HepG2 (cell line): ENCODE data around the gene RFX2. TPM values are rescaled to one million over a fixed set of nuclear protein-coding genes. Genes with fewer than 3 reads are reported as not detected.

Experiments used
- AKAP8 ChIP-seq: sonication (generic); formaldehyde crosslinking; IDR thresholded peaks from 2 replicates; pipeline ENCODE4 v1.5.1; 2020; ENCODE audit warnings: mild to moderate bottlenecking, missing genetic modification reagents
- FOXA3 ChIP-seq: IDR thresholded peaks from 2 replicates; pipeline ENCODE4 v1.6.1; 2016; ENCODE audit warnings: missing genetic modification reagents, missing compliant biosample characterization
- HDAC6 ChIP-seq: fragments of 200-600 bp; sonication (generic); IDR thresholded peaks from 2 replicates; pipeline ENCODE4 v1.7.0; 2017; ENCODE audit warnings: mild to moderate bottlenecking, antibody characterized with exemption, low read length, low read depth
- HOMEZ ChIP-seq: IDR thresholded peaks from 2 replicates; pipeline ENCODE4 v1.6.1; 2016; ENCODE audit warnings: low read depth
- JUN ChIP-seq: sonication (generic); formaldehyde crosslinking; IDR thresholded peaks from 2 replicates; pipeline ENCODE4 v1.4.0; 2020; ENCODE audit warnings: mild to moderate bottlenecking, missing genetic modification reagents
- RBFOX2 ChIP-seq: fragments of 200-400 bp; formaldehyde crosslinking; IDR thresholded peaks from 2 replicates; pipeline ENCODE4 v1.6.1; 2017; ENCODE audit warnings: low read depth, mild to moderate bottlenecking, low read length
- SMAD3 ChIP-seq: sonication (generic); formaldehyde crosslinking; IDR thresholded peaks from 2 replicates; pipeline ENCODE4 v1.4.0; 2020; ENCODE audit warnings: missing genetic modification reagents
- SUZ12 ChIP-seq: fragments of 150-350 bp; IDR thresholded peaks from 2 replicates; pipeline ENCODE4 v1.6.1; 2014; ENCODE audit warnings: low read depth, low read length
- YEATS2 ChIP-seq: sonication (generic); formaldehyde crosslinking; IDR thresholded peaks from 2 replicates; pipeline ENCODE4 v1.4.0; 2020; ENCODE audit warnings: missing genetic modification reagents, borderline replicate concordance
- ZBED4 ChIP-seq: sonication (generic); formaldehyde crosslinking; IDR thresholded peaks from 2 replicates; pipeline ENCODE4 v1.4.0; 2020; ENCODE audit warnings: missing genetic modification reagents, borderline replicate concordance
- ZGPAT ChIP-seq: IDR thresholded peaks from 2 replicates; pipeline ENCODE4 v1.6.1; 2016; ENCODE audit warnings: mild to moderate bottlenecking
- ZNF224 ChIP-seq: sonication (generic); formaldehyde crosslinking; IDR thresholded peaks from 2 replicates; pipeline ENCODE4 v1.5.0; 2020; ENCODE audit warnings: mild to moderate bottlenecking, missing genetic modification reagents
- ZNF33B ChIP-seq: sonication (generic); formaldehyde crosslinking; IDR thresholded peaks from 2 replicates; pipeline ENCODE4 v1.5.1; 2020; ENCODE audit warnings: mild to moderate bottlenecking, missing genetic modification reagents
- polyA plus RNA-seq, 8 experiments: library from polyadenylated mRNA; depleted of rRNA in 3 of 8; stranded (reverse) in 7 of 8; unstranded in 1 of 8; fragments of >200 nt; fragmentation: Illumina TruSeq in 4 of 8; extraction: Trizol in 4 of 8; gene quantifications; 2 replicates each; pipeline versions ENCODE4 v1.2.1 to v1.2.3, GENCODE V29; 2011 to 2016; ENCODE audit warnings: low read depth in 4 of 8, missing spikeins in 1 of 8, mixed read lengths in 1 of 8; ENCODE audit not compliant: insufficient read depth in 1 of 8
- total RNA-seq, 5 experiments: library from RNA; depleted of rRNA; stranded (reverse); fragments of >200 nt; fragmentation: Illumina TruSeq; extraction: Trizol; gene quantifications; 2 replicates each; pipeline ENCODE4 v1.2.3, GENCODE V29; 2016; ENCODE audit warnings: low read depth in 1 of 5
- TF ChIP-seq, protein P1 (sequence below): sonication (generic); formaldehyde crosslinking; IDR thresholded peaks from 2 replicates; pipeline ENCODE4 v1.5.0; 2020; ENCODE audit warnings: mild to moderate bottlenecking, missing genetic modification reagents, moderate library complexity

The RFX2 gene
- total and polyA plus RNA-seq, 2 of the 13 experiments (the other 11 are each of a cell fraction or from before 2014, with no cell fraction given) = 2.8 to 3.3 TPM

DNA sequence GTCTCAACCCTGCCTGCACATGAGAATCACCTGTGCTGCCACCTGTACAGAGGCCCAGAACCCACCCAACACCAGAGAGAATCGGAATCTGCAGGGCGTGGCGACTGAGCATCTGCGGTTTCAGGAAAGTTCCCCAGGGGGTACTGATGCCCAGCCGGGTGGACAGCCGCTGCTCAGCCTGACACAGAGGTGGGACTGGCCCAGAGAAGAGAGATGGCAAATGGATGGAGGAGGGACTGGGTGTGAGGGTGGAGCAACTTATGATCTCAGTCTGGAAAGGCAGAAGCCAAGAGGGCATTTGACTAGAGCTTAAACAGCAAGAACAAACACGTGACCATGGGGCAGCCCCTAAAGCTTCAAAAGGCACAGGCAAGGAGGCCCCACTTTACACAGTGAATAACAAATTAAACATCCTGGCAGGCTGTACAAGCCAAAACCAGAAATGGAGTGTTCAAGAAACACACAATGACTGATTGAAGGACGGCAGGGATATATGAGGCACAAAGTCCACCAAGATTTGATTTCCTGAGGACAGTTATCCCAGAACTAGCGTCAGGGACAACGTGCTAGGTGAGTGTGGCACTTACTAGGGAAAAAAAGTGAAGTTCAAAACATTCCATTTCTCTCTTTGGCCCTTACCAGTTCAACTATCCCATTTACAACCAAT is 135.4 kb downstream of the RFX2 start (continued):
- TF ChIP-seq HDAC6 = no peak
- TF ChIP-seq, protein P1, sequence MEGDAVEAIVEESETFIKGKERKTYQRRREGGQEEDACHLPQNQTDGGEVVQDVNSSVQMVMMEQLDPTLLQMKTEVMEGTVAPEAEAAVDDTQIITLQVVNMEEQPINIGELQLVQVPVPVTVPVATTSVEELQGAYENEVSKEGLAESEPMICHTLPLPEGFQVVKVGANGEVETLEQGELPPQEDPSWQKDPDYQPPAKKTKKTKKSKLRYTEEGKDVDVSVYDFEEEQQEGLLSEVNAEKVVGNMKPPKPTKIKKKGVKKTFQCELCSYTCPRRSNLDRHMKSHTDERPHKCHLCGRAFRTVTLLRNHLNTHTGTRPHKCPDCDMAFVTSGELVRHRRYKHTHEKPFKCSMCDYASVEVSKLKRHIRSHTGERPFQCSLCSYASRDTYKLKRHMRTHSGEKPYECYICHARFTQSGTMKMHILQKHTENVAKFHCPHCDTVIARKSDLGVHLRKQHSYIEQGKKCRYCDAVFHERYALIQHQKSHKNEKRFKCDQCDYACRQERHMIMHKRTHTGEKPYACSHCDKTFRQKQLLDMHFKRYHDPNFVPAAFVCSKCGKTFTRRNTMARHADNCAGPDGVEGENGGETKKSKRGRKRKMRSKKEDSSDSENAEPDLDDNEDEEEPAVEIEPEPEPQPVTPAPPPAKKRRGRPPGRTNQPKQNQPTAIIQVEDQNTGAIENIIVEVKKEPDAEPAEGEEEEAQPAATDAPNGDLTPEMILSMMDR (CRISPR knock-in tag) = 0 out of 2 replicates have a peak, but pooled peaks have one; percentile 6
- TF ChIP-seq SMAD3 = peak; percentile 70; the same call in 1 of the 2 replicates
- no peak for TF ChIP-seq AKAP8 (CRISPR knock-in tag)
- peak; percentile 83 for TF ChIP-seq FOXA3 (CRISPR knock-in tag)
- TF ChIP-seq ZGPAT (CRISPR knock-in tag) = peak; percentile 82
- no peak for TF ChIP-seq ZNF224 (CRISPR knock-in tag)
- TF ChIP-seq ZBED4 (CRISPR knock-in tag) = no peak
- TF ChIP-seq YEATS2 = no peak; the same call in 1 of the 2 replicates
- TF ChIP-seq RBFOX2 = no peak
- no peak for TF ChIP-seq ZNF33B
- TF ChIP-seq HOMEZ (CRISPR knock-in tag) = peak; percentile 65; the same call in 1 of the 2 replicates
- 0 out of 2 replicates have a peak, but pooled peaks have one; percentile 25 for TF ChIP-seq JUN
- no peak for TF ChIP-seq SUZ12
